ENCODE data around the gene ATXN10.
"Not testable (repeated sequence)": the region's sequence is repeated elsewhere in the genome, so short reads cannot be mapped to it uniquely, and the experiment has no call there.

The ATXN10 gene

DNA sequence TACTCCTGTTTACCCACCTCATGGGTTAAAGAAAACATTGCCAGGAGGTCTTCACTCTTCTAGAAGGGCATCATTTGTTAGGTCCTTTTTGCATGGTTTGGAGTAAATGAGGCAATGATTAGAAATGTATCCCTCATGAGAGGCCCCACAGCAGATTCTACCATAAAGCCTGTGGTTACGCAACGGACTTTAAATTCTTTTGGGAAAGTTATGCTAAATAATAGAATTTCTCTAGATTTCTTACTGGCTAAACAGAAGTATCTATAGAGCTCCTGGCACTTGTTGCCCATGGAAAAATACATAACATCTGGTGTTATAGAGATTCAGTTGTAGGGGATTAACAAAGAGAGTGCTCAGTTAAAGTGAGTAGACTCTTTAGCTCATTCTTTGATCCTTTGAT, 15.1 kb upstream of the ATXN10 start:
- Histone ChIP-seq H4K20me1 (no peaks in the 10 kb centered on the region), H3K9ac (no peak overlapping the region), H3K9me3 (no peaks in the 10 kb centered on the region), H3K4me2 (no peak overlapping the region), H3K27me3 (no peaks in the 10 kb centered on the region), H3K4me3 (no peak overlapping the region), H3K4me1 (peaks cover 11% of the 10 kb centered on the region), H3K27ac (no peak overlapping the region), H3K36me3 (no peaks in the 10 kb centered on the region)
- no peak for TF ChIP-seq Cebpa-rat (IDR thresholded peaks at IDR 0.05)

GRCh38 chr22:45657701-45658100, 13.9 kb upstream of the ATXN10 start:
- Histone ChIP-seq H3K36me3 (no peaks in the 10 kb centered on the region), H3K27me3 (no peaks in the 10 kb centered on the region), H4K20me1 (no peaks in the 10 kb centered on the region), H3K27ac (no peak overlapping the region), H3K9me3 (no peaks in the 10 kb centered on the region), H3K4me1 (peaks cover under 1% of the 10 kb centered on the region), H3K4me3 (no peak overlapping the region), H3K9ac (no peak overlapping the region), H3K4me2 (no peak overlapping the region)
- TF ChIP-seq Cebpa-rat (IDR thresholded peaks at IDR 0.05): no peak

GRCh38 chr22:45664136-45664646, 7.4 kb upstream of the ATXN10 start:
- peak overlapping the region; percentile 34 for H3K4me2 ChIP-seq
- no peak for TF ChIP-seq Cebpa-rat (IDR thresholded peaks at IDR 0.05)
- H3K4me3 ChIP-seq: no peak overlapping the region
- peaks cover 19% of the 10 kb centered on the region for H3K4me1 ChIP-seq
- H3K27ac ChIP-seq: no peak overlapping the region
- no peaks in the 10 kb centered on the region for H3K9me3 ChIP-seq
- H3K9ac ChIP-seq: no peak overlapping the region
- H3K27me3 ChIP-seq: no peaks in the 10 kb centered on the region
- H4K20me1 ChIP-seq: no peaks in the 10 kb centered on the region
- no peaks in the 10 kb centered on the region for H3K36me3 ChIP-seq

- TF ChIP-seq Cebpa-rat (IDR thresholded peaks at IDR 0.05): no peak
- no peak overlapping the region for H3K4me2 ChIP-seq
- no peaks in the 10 kb centered on the region for H3K27me3 ChIP-seq
- H4K20me1 ChIP-seq: peaks cover 4% of the 10 kb centered on the region; the same call in 1 of the 2 replicates
- no peak overlapping the region for H3K27ac ChIP-seq
- no peaks in the 10 kb centered on the region for H3K36me3 ChIP-seq
- H3K4me1 ChIP-seq: peaks cover 26% of the 10 kb centered on the region
- H3K4me3 ChIP-seq: no peak overlapping the region
- no peak overlapping the region for H3K9ac ChIP-seq
- no peaks in the 10 kb centered on the region for H3K9me3 ChIP-seq
These were observed 4.1 kb upstream of the ATXN10 start for GRCh38 chr22:45667486-45667885.

GRCh38 chr22:45670363-45670762, 1.3 kb upstream of the ATXN10 start:
- not testable (repeated sequence) for H3K36me3 ChIP-seq, H3K9me3 ChIP-seq, H3K4me2 ChIP-seq, H3K27ac ChIP-seq, H3K9ac ChIP-seq, H3K4me3 ChIP-seq, H3K27me3 ChIP-seq
- Histone ChIP-seq H4K20me1 (peaks cover 33% of the 10 kb centered on the region), H3K4me1 (peaks cover 32% of the 10 kb centered on the region)

- H3K4me1 ChIP-seq: peaks cover 32% of the 10 kb centered on the region
- H4K20me1 ChIP-seq: peaks cover 41% of the 10 kb centered on the region
- peak overlapping the region; percentile 99 for H3K4me2 ChIP-seq
- no peak for TF ChIP-seq Cebpa-rat (IDR thresholded peaks at IDR 0.05)
- H3K36me3 ChIP-seq: peaks cover 13% of the 10 kb centered on the region
- peak overlapping the region; percentile 96 for H3K27ac ChIP-seq
- no peaks in the 10 kb centered on the region for H3K27me3 ChIP-seq
- H3K9me3 ChIP-seq: no peaks in the 10 kb centered on the region
- H3K4me3 ChIP-seq: peak overlapping the region; percentile 90
- H3K9ac ChIP-seq: peak overlapping the region; percentile 93
These were observed 452 bp upstream of the ATXN10 start for GRCh38 chr22:45670981-45671782.

DNA sequence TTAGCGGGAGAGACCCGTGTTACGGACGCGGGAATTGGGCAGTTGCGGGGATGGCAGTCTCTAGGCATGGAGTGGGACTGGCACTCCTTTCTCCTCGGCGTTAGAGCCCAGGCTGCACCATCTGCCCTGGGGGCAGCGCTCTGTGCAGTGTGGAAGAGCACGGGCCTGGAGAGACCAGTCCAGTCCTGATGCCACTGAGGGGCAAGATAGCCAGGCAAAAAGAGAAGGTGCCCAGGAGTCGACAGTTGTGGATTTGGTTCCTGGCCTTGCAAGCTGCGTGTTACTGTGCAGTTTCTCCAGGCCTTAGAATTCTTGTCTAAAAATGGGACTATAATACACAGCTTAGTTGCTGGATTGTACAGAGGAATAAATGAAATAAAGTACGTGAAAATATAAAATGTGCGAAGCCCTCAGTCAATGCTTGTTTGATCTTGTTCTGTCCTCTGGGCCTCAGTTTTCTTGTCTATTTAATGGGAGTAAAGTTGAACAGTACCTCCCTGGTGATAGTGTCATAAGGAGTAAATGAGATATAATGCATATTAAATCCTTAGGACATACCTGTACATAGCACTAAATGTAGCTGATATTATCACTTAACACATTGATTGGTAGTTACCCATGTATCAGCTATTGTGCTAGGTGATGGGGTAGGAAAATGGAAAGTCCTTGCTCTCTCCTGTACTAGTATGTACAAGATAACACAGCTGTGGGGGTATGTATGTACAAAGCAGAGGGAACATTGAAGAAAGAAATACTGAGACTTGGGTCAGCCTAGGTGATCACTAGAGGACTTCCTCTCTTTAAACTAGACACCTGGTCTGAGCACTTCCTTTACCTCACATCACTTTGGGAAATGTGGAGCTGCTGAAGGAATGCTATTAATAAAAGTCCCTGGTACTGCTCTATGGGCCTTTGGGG, 1.2 kb downstream of the ATXN10 start:
- Histone ChIP-seq H3K9me3 (no peaks in the 10 kb centered on the region), H3K4me2 (peak overlapping the region; percentile 99), H4K20me1 (peaks cover 57% of the 10 kb centered on the region), H3K4me3 (peak overlapping the region; percentile 90), H3K27ac (peak overlapping the region; percentile 96), H3K9ac (peak overlapping the region; percentile 93), H3K36me3 (peaks cover 22% of the 10 kb centered on the region), H3K4me1 (peaks cover 32% of the 10 kb centered on the region), H3K27me3 (no peaks in the 10 kb centered on the region)
- no peak for TF ChIP-seq Cebpa-rat (IDR thresholded peaks at IDR 0.05)

DNA sequence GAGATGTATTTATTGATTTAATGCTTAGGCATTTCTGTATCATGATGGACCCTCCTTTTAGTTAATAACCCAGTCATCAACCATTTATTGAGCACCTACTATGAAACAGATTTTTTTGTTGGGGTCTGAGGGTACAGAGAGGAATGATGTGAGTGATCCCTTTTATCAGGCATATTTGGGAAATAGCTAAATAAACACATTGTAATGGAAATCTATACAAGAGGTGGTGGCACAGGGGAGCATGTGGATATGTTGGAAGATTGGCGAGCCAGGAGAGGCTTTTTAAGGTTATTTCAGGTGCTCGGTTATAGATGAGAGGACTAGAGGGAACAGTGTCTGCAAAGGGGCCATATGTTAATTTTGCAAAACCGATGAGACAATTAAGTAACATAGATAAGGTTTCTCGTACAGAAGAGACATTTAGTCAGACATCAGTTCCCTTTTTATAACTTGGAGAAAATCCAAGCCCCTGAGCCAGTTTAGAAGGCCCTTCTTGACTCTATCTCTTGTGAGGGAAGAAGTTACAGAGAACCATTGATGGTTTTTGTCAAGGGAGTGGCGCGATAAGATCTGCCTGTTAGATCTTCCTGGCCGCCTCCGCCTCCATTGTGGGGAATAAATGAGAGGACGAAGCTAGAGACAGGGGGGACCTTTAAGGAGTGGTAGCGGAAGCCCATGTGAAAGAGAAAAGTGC, 2.0 kb downstream of the ATXN10 start:
- no peak for TF ChIP-seq Cebpa-rat (IDR thresholded peaks at IDR 0.05)
- H3K4me2 ChIP-seq: peak overlapping the region; percentile 99
- no peaks in the 10 kb centered on the region for H3K27me3 ChIP-seq
- H3K36me3 ChIP-seq: peaks cover 22% of the 10 kb centered on the region
- peak overlapping the region; percentile 90; the same call in 1 of the 2 replicates for H3K4me3 ChIP-seq
- peaks cover 37% of the 10 kb centered on the region for H3K4me1 ChIP-seq
- peaks cover 65% of the 10 kb centered on the region for H4K20me1 ChIP-seq
- H3K27ac ChIP-seq: no peak overlapping the region
- H3K9me3 ChIP-seq: no peaks in the 10 kb centered on the region
- H3K9ac ChIP-seq: peak overlapping the region; percentile 93; the same call in 1 of the 2 replicates

DNA sequence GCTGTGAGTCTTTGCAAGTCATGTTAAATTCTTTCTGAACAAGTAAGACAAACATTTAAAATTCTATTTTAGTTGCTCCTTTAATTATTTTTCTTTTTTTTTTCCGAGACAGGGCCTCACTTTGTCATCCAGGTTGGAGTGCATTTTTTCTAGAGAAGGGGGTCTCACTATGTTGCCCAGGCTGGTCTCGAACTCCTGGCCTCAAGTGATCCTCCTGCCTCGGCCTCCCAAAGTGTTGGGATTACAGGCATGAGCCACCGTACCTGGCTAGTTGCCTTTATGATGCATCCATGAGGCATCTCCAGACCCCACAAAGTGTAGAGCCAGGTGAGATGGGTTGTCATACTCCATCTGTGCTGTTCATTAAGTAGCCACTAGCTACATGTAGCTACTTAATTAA, 4.4 kb downstream of the ATXN10 start:
- no peak for TF ChIP-seq Cebpa-rat (IDR thresholded peaks at IDR 0.05)
- H3K4me2 ChIP-seq: no peak overlapping the region
- H3K36me3 ChIP-seq: peaks cover 26% of the 10 kb centered on the region
- peaks cover 48% of the 10 kb centered on the region for H3K4me1 ChIP-seq
- no peak overlapping the region for H3K27ac ChIP-seq
- no peak overlapping the region for H3K4me3 ChIP-seq
- H4K20me1 ChIP-seq: peaks cover 89% of the 10 kb centered on the region
- H3K9ac ChIP-seq: no peak overlapping the region
- no peaks in the 10 kb centered on the region for H3K27me3 ChIP-seq
- no peaks in the 10 kb centered on the region for H3K9me3 ChIP-seq

Measured in BLaER1 (cell line).